A549 treated with CORT108297 at 1 μM for 4 hours (cell line): Measurements from ENCODE around the gene ARL17A. TPM values are rescaled to one million over a fixed set of nuclear protein-coding genes. Genes with fewer than 3 reads are reported as not detected.

Experiments
- total RNA-seq: library from RNA; stranded (reverse); fragments of 200-300 nt; extraction: Qiagen RNA extraction; gene quantifications from 5 replicates; pipeline ENCODE4 v1.2.3, GENCODE V29; 2022

Gene ARL17A
- total RNA-seq, result 3.6 to 5.3 TPM (median 4.6 TPM) in 5 replicates

DNA sequence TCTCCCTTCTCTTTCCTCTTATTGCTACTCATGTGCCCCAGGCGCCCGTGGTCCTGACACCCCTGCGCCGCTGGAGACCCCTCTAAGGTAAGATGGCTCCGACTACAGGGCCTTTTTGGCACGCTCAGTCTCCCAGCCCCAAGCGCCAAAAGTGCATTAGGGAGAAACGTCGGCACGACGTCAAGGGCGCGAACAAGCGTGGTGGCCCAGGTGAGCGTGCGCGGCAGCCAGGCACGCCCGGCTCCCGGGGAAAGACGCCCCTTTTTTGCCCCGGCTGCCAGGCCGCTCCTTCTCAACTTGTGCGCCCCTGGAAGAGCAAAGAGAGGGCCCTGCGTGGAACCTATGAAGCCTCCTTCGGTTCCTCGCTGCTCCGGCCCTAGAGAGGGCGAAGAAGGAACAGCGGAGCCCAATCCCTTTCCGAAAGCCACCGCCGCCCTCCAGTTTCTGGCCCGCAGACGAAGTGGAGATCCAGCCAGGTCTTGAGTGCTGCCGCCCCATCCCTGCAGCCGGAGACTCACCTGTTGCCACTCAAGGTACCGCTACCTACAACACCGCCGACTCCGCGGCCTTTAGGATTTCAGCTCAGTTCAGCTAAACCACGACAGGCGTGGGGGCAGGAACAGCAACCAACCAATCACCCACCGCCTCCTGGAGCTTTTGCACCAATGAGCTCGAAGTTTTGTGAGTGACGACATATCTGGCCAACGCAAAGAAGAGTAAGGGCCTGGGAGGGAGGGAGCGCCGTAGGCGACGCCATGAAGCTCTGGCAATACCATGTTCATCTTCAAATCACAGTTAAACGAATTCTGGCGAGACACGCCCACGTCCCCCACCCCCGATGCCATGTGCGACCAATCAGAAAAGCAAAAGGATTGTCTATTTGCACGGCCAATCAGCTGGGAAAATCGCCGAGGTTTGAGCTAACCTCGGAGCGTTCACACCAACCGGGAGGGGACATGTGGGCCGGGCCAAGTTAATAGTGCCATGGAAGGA, at the start of gene ARL17A:
Gene ARL17A, minus strand, starts transcription at position 609 of the 993 bp plus-strand sequence. CDS start 3,369 bp downstream, outside the sequence.

GRCh38 chr17:46590157-46591146, 11.0 kb upstream of the ARL17A start, which contains the start of gene NSF:
TSS of gene NSF (plus strand) at chr17:46590669. CDS start at chr17:46590776, 107 bp downstream.

DNA sequence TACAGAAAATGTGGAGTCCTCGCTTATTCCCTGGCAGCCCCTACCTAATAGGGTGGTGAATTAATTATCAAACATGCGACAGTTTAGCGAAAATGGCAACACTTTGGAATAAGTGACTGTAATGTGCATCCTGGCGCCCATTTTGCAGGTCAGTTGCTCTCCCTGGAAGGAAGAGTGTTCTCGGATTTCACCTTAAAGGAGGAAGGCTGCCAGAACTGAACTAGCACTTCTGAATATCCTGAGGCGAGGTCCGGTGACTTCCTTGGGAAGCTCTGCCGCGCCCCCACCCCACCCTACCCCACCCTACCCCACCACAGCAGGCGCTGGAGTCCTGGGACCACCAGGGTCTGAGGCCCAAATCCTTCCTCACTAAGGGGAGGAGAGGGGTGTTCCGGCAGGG, 67.3 kb downstream of the ARL17A start, which contains the start of gene LRRC37A2:
Gene LRRC37A2, plus strand, starts transcription at position 301 of the 400 bp plus-strand sequence. CDS start 245 bp downstream, outside the sequence.

Other genes starting within 250 kb of the ARL17A start
- gene ARL17B, start 217.9 kb downstream of the ARL17A start, total RNA-seq, result 6.2 to 6.6 TPM (median 6.5 TPM) in 5 replicates
- 2.8 to 3.9 TPM (median 3.4 TPM) in 5 replicates for gene LRRC37A2, start 67.2 kb downstream of the ARL17A start, total RNA-seq
- gene NSF, start 11.0 kb upstream of the ARL17A start, total RNA-seq, result 18.4 to 23.5 TPM (median 21.5 TPM) in 5 replicates
- 4.2 to 5.6 TPM (median 5.0 TPM) in 5 replicates for gene WNT3, start 239.0 kb upstream of the ARL17A start, total RNA-seq